ENCODE results near the gene SERPINE3. TPM values are rescaled to one million over a fixed set of nuclear protein-coding genes. Genes with fewer than 3 reads are reported as not detected.

The SERPINE3 gene
- total RNA-seq, 4 donors from 2014 or later = not detected

GRCh38 chr13:51364404-51365008 lies 25.0 kb downstream of the SERPINE3 start:
- DNase-seq = no peak
- H3K36me3 ChIP-seq = peaks cover 15 to 30% of the 10 kb centered on the region in 2 donors
- no peaks in the 10 kb centered on the region for H3K9me3 ChIP-seq
- no peaks in the 10 kb centered on the region for H3K4me1 ChIP-seq
- H3K27me3 ChIP-seq = no peaks in the 10 kb centered on the region
- H3K27ac ChIP-seq = no peak overlapping the region
- no peak for TF ChIP-seq POLR2A (IDR thresholded peaks at IDR 0.05)
- TF ChIP-seq, protein P1, sequence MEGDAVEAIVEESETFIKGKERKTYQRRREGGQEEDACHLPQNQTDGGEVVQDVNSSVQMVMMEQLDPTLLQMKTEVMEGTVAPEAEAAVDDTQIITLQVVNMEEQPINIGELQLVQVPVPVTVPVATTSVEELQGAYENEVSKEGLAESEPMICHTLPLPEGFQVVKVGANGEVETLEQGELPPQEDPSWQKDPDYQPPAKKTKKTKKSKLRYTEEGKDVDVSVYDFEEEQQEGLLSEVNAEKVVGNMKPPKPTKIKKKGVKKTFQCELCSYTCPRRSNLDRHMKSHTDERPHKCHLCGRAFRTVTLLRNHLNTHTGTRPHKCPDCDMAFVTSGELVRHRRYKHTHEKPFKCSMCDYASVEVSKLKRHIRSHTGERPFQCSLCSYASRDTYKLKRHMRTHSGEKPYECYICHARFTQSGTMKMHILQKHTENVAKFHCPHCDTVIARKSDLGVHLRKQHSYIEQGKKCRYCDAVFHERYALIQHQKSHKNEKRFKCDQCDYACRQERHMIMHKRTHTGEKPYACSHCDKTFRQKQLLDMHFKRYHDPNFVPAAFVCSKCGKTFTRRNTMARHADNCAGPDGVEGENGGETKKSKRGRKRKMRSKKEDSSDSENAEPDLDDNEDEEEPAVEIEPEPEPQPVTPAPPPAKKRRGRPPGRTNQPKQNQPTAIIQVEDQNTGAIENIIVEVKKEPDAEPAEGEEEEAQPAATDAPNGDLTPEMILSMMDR (IDR thresholded peaks at IDR 0.05) = no peak
- H3K4me3 ChIP-seq (replicated peaks in 1 of 3) = no peak overlapping the region
- intact Hi-C loops (cut with DNase I) = no loop called here
- 85 to 90% methylated on average over 3 of the region's 3 CpGs for WGBS, 2 donors

DNA sequence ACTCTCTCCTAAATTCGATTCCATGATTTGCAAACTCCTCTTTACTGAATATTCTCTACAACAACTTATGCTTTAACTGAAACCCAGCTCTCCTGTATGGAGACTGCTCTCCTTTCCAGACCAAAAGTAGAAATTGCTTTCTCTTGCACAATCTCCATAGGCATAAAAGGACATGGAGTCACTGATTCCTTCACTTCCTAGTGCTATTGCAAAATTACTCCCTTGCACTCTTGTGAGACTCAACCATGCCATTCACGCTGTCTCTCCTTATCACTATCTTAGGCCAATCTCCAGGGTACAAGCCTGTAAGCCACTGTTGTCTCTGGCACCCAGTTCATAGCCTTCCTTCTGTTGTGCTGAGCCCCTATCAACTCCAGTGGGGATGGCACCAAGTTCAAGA lies 30.6 kb downstream of the SERPINE3 start:
- Histone ChIP-seq H3K9me3 (no peaks in the 10 kb centered on the region), H3K4me1 (no peaks in the 10 kb centered on the region), H3K27me3 (no peaks in the 10 kb centered on the region), H3K36me3 (peaks cover 20 to 45% of the 10 kb centered on the region in 2 donors), H3K27ac (no peak overlapping the region), H3K4me3 (replicated peaks in 1 of 3) (no peak overlapping the region)
- intact Hi-C loops (cut with DNase I) = no loop called here
- no peak for TF ChIP-seq POLR2A (IDR thresholded peaks at IDR 0.05)
- TF ChIP-seq, protein P1 (IDR thresholded peaks at IDR 0.05) = no peak
- no peak for DNase-seq
- WGBS, 2 donors = 93 to 97% methylated on average over 2 of the region's 2 CpGs

GRCh38 chr13:51370811-51371210 lies 31.3 kb downstream of the SERPINE3 start:
- WGBS, 2 donors = 89 to 94% methylated on average over 2 of the region's 2 CpGs
- TF ChIP-seq, protein P1 (IDR thresholded peaks at IDR 0.05) = no peak
- no peak for TF ChIP-seq POLR2A (IDR thresholded peaks at IDR 0.05)
- H3K36me3 ChIP-seq = peaks cover 21 to 45% of the 10 kb centered on the region in 2 donors

DNA sequence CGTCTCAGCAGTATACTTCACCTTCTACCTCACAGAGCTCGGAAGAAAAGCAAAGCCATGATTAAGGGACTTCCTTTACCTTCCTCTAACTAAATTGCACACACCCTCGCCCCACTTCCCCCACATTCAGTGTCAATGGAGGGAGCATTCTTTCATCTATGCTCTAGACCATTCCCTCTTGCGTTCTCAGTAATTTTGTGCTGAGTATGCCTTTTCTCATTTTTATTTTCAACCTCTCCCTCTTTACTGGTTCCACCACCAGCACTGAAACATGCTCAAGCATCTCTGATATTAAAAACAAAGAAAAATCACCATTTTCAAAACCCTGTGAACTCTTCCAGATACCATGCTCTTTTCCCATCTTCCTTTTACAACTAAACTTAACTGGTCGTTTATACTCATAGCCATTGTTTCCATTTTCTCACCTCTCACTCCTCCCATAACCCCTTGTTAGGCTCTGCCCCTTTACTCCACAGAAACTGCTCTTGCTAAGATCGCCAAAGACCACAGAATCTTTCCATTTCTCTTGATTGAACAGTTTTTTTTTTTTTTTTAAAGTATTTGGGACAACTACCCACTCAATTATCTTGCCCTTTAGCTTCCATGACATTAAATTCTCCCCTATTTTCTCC lies 32.4 kb downstream of the SERPINE3 start:
- no peaks in the 10 kb centered on the region for H3K27me3 ChIP-seq
- no peaks in the 10 kb centered on the region for H3K9me3 ChIP-seq
- H3K27ac ChIP-seq = no peak overlapping the region
- H3K36me3 ChIP-seq = peaks cover 21 to 36% of the 10 kb centered on the region in 2 donors
- H3K4me1 ChIP-seq = no peaks in the 10 kb centered on the region
- DNase-seq = no peak
- intact Hi-C loops (cut with DNase I) = no loop called here
- no peak for TF ChIP-seq POLR2A (IDR thresholded peaks at IDR 0.05)
- TF ChIP-seq, protein P1 (IDR thresholded peaks at IDR 0.05) = no peak
- 93 to 94% methylated on average over 6 of the region's 6 CpGs for WGBS, 2 donors
- H3K4me3 ChIP-seq (replicated peaks in 1 of 3) = no peak overlapping the region

More at GRCh38 chr13:51370811-51371210, 31.3 kb downstream of the SERPINE3 start:
- Histone ChIP-seq H3K27ac (no peak overlapping the region), H3K27me3 (no peaks in the 10 kb centered on the region), H3K4me3 (replicated peaks in 1 of 3) (no peak overlapping the region), H3K9me3 (no peaks in the 10 kb centered on the region), H3K4me1 (no peaks in the 10 kb centered on the region)
- intact Hi-C loops (cut with DNase I) = no loop called here
- no peak for DNase-seq

- Histone ChIP-seq H3K27me3 (no peaks in the 10 kb centered on the region), H3K9me3 (no peaks in the 10 kb centered on the region), H3K4me3 (replicated peaks in 1 of 3) (no peak overlapping the region), H3K4me1 (no peaks in the 10 kb centered on the region), H3K36me3 (peaks cover 17 to 26% of the 10 kb centered on the region in 2 donors), H3K27ac (no peak overlapping the region)
- no peak for DNase-seq
- no peak for TF ChIP-seq POLR2A (IDR thresholded peaks at IDR 0.05)
- TF ChIP-seq, protein P1 (IDR thresholded peaks at IDR 0.05) = no peak
- intact Hi-C loops (cut with DNase I) = no loop called here
- 82 to 91% methylated on average over 2 of the region's 2 CpGs for WGBS, 2 donors
Measured at GRCh38 chr13:51373451-51373850, 34.0 kb downstream of the SERPINE3 start.

Measured in thyroid gland (tissue), 4 donors.